ENCODE results near the gene SHC4.

The SHC4 gene

DNA sequence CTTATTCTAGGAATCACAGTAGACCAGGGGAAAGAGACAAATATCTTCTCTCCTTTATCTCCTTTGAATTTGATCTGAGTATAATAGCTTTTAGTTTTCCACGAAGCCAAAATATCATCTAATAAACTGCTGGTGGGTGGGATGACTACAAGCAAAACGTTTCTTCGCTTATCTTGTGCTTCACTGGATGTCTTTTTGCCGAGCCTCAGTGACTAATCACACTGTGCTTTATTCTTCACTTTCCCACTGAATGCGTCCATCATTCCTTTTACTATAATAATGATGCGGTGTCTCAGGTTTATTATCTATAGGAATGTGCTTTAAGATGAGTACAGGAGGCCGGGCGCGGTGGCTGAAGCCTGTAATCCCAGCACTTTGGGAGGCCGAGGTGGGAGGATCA, 185.4 kb downstream of the SHC4 start:
- DNase-seq (ENCODE audit: extremely low spot score) = no peak
- TF ChIP-seq, protein P1, sequence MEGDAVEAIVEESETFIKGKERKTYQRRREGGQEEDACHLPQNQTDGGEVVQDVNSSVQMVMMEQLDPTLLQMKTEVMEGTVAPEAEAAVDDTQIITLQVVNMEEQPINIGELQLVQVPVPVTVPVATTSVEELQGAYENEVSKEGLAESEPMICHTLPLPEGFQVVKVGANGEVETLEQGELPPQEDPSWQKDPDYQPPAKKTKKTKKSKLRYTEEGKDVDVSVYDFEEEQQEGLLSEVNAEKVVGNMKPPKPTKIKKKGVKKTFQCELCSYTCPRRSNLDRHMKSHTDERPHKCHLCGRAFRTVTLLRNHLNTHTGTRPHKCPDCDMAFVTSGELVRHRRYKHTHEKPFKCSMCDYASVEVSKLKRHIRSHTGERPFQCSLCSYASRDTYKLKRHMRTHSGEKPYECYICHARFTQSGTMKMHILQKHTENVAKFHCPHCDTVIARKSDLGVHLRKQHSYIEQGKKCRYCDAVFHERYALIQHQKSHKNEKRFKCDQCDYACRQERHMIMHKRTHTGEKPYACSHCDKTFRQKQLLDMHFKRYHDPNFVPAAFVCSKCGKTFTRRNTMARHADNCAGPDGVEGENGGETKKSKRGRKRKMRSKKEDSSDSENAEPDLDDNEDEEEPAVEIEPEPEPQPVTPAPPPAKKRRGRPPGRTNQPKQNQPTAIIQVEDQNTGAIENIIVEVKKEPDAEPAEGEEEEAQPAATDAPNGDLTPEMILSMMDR (IDR thresholded peaks at IDR 0.05; ENCODE audit: control extremely low read depth, extremely low read depth, low read depth, missing control alignments) = no peak
- CTCF ChIA-PET = interaction anchor here (1.0 to 4.1 kb wide), 4 partner anchors 9 to 35 kb away, joined by 3 to 11 read pairs (median 4); no protein-coding TSS in a partner anchor
- POLR2A ChIA-PET = no interaction called here

DNA sequence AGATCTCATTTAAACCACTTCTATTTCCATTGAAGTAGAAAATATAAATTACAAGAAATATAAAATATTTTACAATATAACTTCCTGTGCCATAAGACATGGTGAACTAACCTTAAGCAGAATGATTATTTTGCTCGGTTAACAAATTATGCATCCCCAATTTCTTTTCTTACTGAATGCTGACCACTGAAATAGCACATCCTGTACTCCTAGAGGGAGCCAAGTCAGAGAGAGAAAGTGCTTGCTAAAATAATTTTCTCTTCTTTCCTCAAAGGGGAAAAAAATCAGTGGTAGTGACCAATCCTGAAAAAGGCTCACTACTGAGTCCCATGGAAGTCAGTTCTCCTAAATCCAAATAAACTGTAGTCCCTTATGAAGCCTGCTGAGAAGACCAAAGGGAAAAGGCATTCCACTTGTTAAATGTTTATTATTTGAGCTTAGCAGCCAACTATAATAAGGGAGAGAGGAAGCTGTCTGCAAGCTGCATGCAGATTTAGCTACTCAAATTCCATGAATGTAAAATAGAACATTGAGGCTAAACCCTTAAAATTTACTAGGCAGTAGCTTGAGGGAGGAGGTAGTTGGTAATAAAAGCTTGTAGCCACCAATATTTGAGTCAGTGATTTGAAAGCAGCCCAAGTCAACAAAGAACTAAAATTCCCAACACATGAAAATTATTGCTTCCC, 185.9 kb downstream of the SHC4 start:
- TF ChIP-seq, protein P1 (IDR thresholded peaks at IDR 0.05; ENCODE audit: control extremely low read depth, extremely low read depth, low read depth, missing control alignments) = no peak
- CTCF ChIA-PET = interaction anchor here (1.0 to 4.1 kb wide), 4 partner anchors 9 to 35 kb away, joined by 3 to 11 read pairs (median 4); no protein-coding TSS in a partner anchor
- DNase-seq (ENCODE audit: extremely low spot score) = no peak
- POLR2A ChIA-PET = no interaction called here

DNA sequence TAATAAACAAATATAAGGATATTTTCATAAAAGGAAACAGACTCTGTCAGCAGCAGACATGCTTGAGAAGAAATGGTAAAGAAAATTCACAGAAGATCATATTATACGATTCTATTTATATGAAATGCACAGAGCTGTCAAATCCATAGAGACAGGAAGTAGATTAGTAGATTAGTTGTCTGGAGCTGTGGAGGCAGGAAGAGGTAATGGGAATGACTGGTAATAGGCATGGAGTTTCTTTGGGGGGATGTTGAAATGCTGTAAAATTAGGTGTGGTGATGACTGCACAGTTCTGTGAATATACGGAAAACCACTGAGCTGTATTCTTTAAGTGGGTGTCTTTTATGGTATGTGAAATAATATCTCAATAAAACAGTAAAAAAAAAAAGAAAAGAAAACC, 188.2 kb downstream of the SHC4 start:
- CTCF ChIA-PET = interaction anchor here (0.9 to 4.1 kb wide), 4 partner anchors 26 to 307 kb away, joined by 3 to 11 read pairs (median 3); partner anchors contain the start of gene CEP152
- TF ChIP-seq, protein P1 (IDR thresholded peaks at IDR 0.05; ENCODE audit: control extremely low read depth, extremely low read depth, low read depth, missing control alignments) = no peak
- DNase-seq (ENCODE audit: extremely low spot score) = no peak
- POLR2A ChIA-PET = no interaction called here

DNA sequence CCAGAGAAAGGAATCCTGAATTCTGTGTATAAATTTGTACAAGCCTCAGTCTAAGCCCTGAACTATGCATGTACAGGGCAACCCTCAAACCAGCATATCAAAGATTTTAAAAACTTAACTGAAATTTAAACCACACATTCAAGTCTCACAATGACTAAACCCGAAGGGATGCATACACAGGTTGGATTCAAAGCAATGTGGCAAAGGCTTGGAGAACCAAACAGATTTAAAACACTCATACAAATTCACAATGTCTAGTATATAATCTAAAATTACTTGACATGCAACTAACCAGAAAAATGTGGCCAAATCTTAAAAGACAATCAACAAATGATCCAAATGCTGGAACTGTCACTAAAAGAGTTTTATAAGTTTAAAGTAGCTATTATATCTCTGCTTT, 189.2 kb downstream of the SHC4 start:
- ChIA-PET POLR2A (no interaction called here), CTCF (interaction anchor here (1.4 to 4.1 kb wide), 2 partner anchors 27 to 36 kb away, joined by 3 to 11 read pairs; partner anchors contain the start of gene CEP152)
- TF ChIP-seq, protein P1 (IDR thresholded peaks at IDR 0.05; ENCODE audit: control extremely low read depth, extremely low read depth, low read depth, missing control alignments) = no peak
- DNase-seq (ENCODE audit: extremely low spot score) = no peak
